ENCODE data around the gene BCL7A.

GRCh38 chr12:122097927-122098756 lies 76.5 kb downstream of the BCL7A start:
- TF ChIP-seq TAF1 (IDR thresholded peaks at IDR 0.05; ENCODE audit: borderline replicate concordance, insufficient read depth, low read length) = no peak
- TF ChIP-seq POLR2AphosphoS5 (IDR thresholded peaks at IDR 0.05; ENCODE audit: low read depth, low read length) = no peak
